H1 (cell line): Measurements from ENCODE around the gene MPST.

ENCODE experiments used
- EP300 ChIP-seq, 2 experiments: IDR thresholded peaks; 1 replicate in 1 of 2; 2 replicates in 1 of 2; pipeline ENCODE4 v1.6.1; 2011 to 2012; ENCODE audit warnings: low read depth in 2 of 2, low read length in 2 of 2, mild to moderate bottlenecking in 2 of 2, borderline replicate concordance in 1 of 2, inconsistent platforms in 1 of 2, moderate library complexity in 1 of 2
- EZH2 ChIP-seq: fragments of 200-600 bp; sonication (generic); IDR thresholded peaks from 2 replicates; pipeline ENCODE4 v1.7.1; 2012; ENCODE audit warnings: low read depth, mild to moderate bottlenecking, moderate library complexity, low read length, inconsistent platforms; ENCODE audit not compliant: severe bottlenecking
- MAFK ChIP-seq: IDR thresholded peaks from 2 replicates; pipeline ENCODE4 v1.6.1; 2012; ENCODE audit warnings: low read depth, mild to moderate bottlenecking, improper control_type of control experiment, low read length
- POLR2A ChIP-seq, 2 experiments: IDR thresholded peaks; 1 replicate in 1 of 2; 2 replicates in 1 of 2; pipeline ENCODE4 v1.6.1; 2011; ENCODE audit warnings: low read depth in 2 of 2, low read length in 2 of 2, mild to moderate bottlenecking in 2 of 2; ENCODE audit errors: control extremely low read depth in 1 of 2
- RNF2 ChIP-seq: fragments of 200-900, 300-1000 bp; sonication (generic); IDR thresholded peaks from 2 replicates; pipeline ENCODE4 v1.7.1; 2016; ENCODE audit warnings: borderline replicate concordance, low read depth, mild to moderate bottlenecking, antibody characterized with exemption, low read length; ENCODE audit not compliant: poor library complexity, severe bottlenecking; ENCODE audit errors: missing control alignments
- SUZ12 ChIP-seq: fragments of 200-600 bp; sonication (generic); IDR thresholded peaks from 2 replicates; pipeline ENCODE4 v1.6.1; 2012; ENCODE audit warnings: mild to moderate bottlenecking, inconsistent platforms, low read length, moderate library complexity, mixed read lengths
- TAF1 ChIP-seq: IDR thresholded peaks from 2 replicates; pipeline ENCODE4 v1.6.1; 2011; ENCODE audit warnings: mild to moderate bottlenecking, low read depth, low read length
- YY1 ChIP-seq: IDR thresholded peaks from 2 replicates; pipeline ENCODE4 v1.6.1; 2011; ENCODE audit warnings: low read depth, mild to moderate bottlenecking, low read length
- TF ChIP-seq, protein P1 (sequence below), 3 experiments: IDR thresholded peaks; 1 replicate in 2 of 3; 2 replicates in 1 of 3; pipeline versions ENCODE4 v1.5.1 to v1.6.1; 2011; ENCODE audit warnings: low read length in 3 of 3, mild to moderate bottlenecking in 3 of 3, inconsistent platforms in 2 of 3, low read depth in 1 of 3, moderate library complexity in 1 of 3; ENCODE audit not compliant: insufficient read depth in 1 of 3; ENCODE audit errors: control extremely low read depth in 1 of 3

DNA sequence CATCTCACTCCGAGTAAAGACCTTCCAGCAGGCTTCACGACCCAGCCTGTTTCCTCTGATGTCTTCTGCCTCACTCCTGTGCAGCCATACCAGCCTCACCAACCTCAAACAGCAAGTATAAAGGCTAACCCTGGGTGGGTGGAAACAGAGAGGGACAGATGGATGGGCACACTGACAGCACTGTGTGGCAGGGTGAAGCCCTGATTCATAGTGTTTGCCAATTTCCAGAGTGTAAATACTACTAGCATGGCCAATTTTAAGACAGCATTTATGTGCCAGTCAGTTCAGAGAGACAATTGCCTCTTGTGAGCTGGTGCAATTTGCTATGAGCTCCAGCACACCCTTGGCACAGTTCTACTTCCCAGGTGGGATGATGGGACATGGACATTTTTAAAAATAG, 21.8 kb upstream of the MPST start:
- TF ChIP-seq RNF2 (no peak), TAF1 (no peak), EP300 (IDR thresholded peaks at IDR 0.05; ENCODE audit: borderline replicate concordance in 1 of 2, low read depth in 2 of 2, low read length in 2 of 2) (no peak), EZH2 (no peak), YY1 (no peak), POLR2A (IDR thresholded peaks at IDR 0.05; ENCODE audit: control extremely low read depth in 1 of 2, low read depth in 2 of 2, low read length in 2 of 2) (no peak), MAFK (no peak), SUZ12 (no peak)
- TF ChIP-seq, protein P1, sequence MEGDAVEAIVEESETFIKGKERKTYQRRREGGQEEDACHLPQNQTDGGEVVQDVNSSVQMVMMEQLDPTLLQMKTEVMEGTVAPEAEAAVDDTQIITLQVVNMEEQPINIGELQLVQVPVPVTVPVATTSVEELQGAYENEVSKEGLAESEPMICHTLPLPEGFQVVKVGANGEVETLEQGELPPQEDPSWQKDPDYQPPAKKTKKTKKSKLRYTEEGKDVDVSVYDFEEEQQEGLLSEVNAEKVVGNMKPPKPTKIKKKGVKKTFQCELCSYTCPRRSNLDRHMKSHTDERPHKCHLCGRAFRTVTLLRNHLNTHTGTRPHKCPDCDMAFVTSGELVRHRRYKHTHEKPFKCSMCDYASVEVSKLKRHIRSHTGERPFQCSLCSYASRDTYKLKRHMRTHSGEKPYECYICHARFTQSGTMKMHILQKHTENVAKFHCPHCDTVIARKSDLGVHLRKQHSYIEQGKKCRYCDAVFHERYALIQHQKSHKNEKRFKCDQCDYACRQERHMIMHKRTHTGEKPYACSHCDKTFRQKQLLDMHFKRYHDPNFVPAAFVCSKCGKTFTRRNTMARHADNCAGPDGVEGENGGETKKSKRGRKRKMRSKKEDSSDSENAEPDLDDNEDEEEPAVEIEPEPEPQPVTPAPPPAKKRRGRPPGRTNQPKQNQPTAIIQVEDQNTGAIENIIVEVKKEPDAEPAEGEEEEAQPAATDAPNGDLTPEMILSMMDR (IDR thresholded peaks at IDR 0.05; ENCODE audit: control extremely low read depth in 1 of 3, insufficient read depth in 1 of 3, low read depth in 1 of 3, low read length in 3 of 3) = no peak
